ENCODE data around the gene RHOXF2. TPM values are rescaled to one million over a fixed set of nuclear protein-coding genes. Genes with fewer than 3 reads are reported as not detected.
"Not testable (repeated sequence)": the region's sequence is repeated elsewhere in the genome, so short reads cannot be mapped to it uniquely, and the experiment has no call there.

RHOXF2 gene, protein sequence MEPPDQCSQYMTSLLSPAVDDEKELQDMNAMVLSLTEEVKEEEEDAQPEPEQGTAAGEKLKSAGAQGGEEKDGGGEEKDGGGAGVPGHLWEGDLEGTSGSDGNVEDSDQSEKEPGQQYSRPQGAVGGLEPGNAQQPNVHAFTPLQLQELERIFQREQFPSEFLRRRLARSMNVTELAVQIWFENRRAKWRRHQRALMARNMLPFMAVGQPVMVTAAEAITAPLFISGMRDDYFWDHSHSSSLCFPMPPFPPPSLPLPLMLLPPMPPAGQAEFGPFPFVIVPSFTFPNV
- polyA plus RNA-seq (2011; rRNA removed) (not detected in 2 replicates), polyA minus RNA-seq (2011; rRNA and poly(A)+ RNA removed) (not detected in 2 replicates)

DNA sequence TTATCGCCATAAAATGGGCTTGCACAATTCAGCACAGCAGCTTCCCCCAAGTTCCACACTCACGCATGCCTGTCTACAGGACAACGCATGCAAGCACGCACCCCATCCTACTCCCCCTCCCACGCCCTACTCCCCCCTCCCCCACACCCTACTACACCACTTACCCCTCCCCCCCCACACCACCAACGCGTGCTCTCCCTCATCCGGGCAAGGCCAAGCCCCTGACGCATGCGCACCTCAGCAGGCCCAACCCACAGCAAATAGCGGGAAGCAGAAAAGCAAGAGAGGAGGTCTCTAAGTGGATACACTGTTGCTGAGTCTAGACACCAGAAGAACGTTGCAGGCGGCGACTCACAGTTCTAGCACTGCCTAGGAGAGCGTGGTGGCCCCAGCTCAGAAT is at the start of gene RHOXF2:
RHOXF2 (plus strand) TSS at position 301 of the 400 bp plus-strand sequence. CDS start 138 bp downstream, outside the sequence.
- POLR2A ChIA-PET; DNase-seq (ENCODE audit: low read depth); CTCF ChIA-PET: not testable (repeated sequence)

DNA sequence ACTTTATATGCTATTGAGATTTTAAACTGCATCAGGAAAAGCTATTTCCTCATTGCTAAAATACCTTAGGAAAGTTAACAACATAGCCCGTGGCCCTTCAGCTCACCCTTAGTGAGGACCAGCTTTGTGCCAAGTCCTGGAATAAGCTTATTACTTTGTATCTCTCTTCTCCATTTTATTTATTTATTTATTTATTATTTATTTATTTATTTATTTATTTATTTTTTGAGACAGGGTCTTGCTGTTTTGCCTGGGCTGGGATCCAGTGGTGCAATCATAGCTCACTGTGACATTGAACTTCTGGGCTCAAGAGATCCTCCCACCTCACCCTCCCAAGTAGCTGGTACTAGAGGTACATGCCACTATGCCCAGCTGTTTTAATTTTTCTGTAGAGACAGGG is 49.0 kb upstream of the RHOXF2 start:
- Histone ChIP-seq H3K4me3 (ENCODE audit: low read depth, low read length) (no peak overlapping the region), H3K27me3 (ENCODE audit: control insufficient read depth, insufficient read depth, low read length) (no peaks in the 10 kb centered on the region), H3K36me3 (ENCODE audit: control insufficient read depth, insufficient read depth, low read length) (no peaks in the 10 kb centered on the region)
- CTCF ChIA-PET, result no interaction called here
- TF ChIP-seq, protein P1, sequence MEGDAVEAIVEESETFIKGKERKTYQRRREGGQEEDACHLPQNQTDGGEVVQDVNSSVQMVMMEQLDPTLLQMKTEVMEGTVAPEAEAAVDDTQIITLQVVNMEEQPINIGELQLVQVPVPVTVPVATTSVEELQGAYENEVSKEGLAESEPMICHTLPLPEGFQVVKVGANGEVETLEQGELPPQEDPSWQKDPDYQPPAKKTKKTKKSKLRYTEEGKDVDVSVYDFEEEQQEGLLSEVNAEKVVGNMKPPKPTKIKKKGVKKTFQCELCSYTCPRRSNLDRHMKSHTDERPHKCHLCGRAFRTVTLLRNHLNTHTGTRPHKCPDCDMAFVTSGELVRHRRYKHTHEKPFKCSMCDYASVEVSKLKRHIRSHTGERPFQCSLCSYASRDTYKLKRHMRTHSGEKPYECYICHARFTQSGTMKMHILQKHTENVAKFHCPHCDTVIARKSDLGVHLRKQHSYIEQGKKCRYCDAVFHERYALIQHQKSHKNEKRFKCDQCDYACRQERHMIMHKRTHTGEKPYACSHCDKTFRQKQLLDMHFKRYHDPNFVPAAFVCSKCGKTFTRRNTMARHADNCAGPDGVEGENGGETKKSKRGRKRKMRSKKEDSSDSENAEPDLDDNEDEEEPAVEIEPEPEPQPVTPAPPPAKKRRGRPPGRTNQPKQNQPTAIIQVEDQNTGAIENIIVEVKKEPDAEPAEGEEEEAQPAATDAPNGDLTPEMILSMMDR (IDR thresholded peaks at IDR 0.05; ENCODE audit: insufficient read depth, low read depth, low read length), result no peak
- POLR2A ChIA-PET, result no interaction called here
- no peak for DNase-seq (ENCODE audit: low read depth)

More for the DNA sequence above, at the start of gene RHOXF2:
- H3K27me3 ChIP-seq (ENCODE audit: control insufficient read depth, insufficient read depth, low read length); H3K4me3 ChIP-seq (ENCODE audit: low read depth, low read length); H3K36me3 ChIP-seq (ENCODE audit: control insufficient read depth, insufficient read depth, low read length): not testable (repeated sequence)

- Histone ChIP-seq H3K36me3 (ENCODE audit: control insufficient read depth, insufficient read depth, low read length) (no peaks in the 10 kb centered on the region), H3K4me3 (ENCODE audit: low read depth, low read length) (no peak overlapping the region), H3K27me3 (ENCODE audit: control insufficient read depth, insufficient read depth, low read length) (no peaks in the 10 kb centered on the region)
- DNase-seq (ENCODE audit: low read depth), result no peak
- TF ChIP-seq, protein P1 (IDR thresholded peaks at IDR 0.05; ENCODE audit: insufficient read depth, low read depth, low read length), result no peak
- CTCF ChIA-PET, result no interaction called here
- POLR2A ChIA-PET, result no interaction called here
These were observed 46.8 kb upstream of the RHOXF2 start for GRCh38 chrX:120111611-120112010.

DNA sequence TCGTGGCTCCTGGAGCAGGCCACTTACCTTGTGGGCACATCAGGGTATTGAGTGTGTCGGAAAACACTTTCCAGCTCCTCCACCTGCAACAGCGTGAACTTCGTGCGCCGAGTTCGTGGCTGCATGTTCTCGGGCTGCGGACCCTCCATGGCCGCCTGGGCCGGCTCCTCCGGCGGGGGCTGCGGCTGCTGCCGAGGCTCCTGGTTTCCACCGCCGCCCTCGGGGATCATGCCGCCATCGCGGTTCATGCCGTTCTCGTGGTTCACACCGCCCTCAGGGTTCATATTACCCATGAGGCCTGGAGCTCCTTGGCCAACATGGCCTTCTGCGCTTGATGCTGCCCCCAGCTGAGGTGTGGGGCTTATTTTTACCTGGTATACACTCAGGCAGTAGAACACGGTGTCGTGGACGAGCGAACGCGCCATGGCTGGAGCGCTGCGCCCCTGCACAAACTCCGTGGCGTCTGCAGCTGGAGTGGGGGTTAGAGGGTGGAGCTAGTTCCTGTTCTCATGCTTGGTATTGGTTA is 42.9 kb upstream of the RHOXF2 start, which contains the start of gene RHOXF1:
RHOXF1 (minus strand) TSS at position 476 of the 526 bp plus-strand sequence; CDS start at position 425, 51 bp downstream.
- DNase-seq (ENCODE audit: low read depth), result no peak
- Histone ChIP-seq H3K4me3 (ENCODE audit: low read depth, low read length) (no peak within 1 kb of the TSS), H3K27me3 (ENCODE audit: control insufficient read depth, insufficient read depth, low read length) (no peaks in the 10 kb centered on the region), H3K36me3 (ENCODE audit: control insufficient read depth, insufficient read depth, low read length) (no peaks in the 10 kb centered on the region)
- ChIA-PET CTCF (no interaction called here), POLR2A (no interaction called here)
- TF ChIP-seq, protein P1 (IDR thresholded peaks at IDR 0.05; ENCODE audit: insufficient read depth, low read depth, low read length), result no peak

DNA sequence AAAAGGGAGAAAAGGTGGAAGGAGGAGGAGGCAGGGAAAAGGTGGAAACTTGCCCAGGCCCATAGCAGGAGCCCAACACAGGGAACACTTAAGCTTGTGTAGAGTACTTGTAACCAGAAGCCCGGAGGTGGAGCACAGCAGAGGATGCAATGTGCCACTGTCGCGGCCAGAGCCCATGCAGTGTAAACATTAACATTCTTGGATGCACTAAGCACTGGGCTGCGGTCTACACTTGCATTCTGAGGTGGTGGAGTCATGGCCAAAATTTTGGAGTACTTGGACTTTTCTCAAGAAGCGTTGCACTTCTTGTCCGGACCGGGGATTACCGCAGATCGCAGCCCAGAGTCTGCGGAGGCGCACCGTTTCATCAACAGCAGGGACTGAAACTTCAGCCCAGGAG is 38.2 kb upstream of the RHOXF2 start:
- Histone ChIP-seq H3K4me3 (ENCODE audit: low read depth, low read length) (no peak overlapping the region), H3K36me3 (ENCODE audit: control insufficient read depth, insufficient read depth, low read length) (no peaks in the 10 kb centered on the region), H3K27me3 (ENCODE audit: control insufficient read depth, insufficient read depth, low read length) (no peaks in the 10 kb centered on the region)
- TF ChIP-seq, protein P1 (IDR thresholded peaks at IDR 0.05; ENCODE audit: insufficient read depth, low read depth, low read length), result no peak
- DNase-seq (ENCODE audit: low read depth), result no peak
- POLR2A ChIA-PET, result no interaction called here
- CTCF ChIA-PET, result no interaction called here
